GM18907 (cell line): Measurements from ENCODE around the gene TMEM204.

Experiments used
- ATAC-seq: cut with Tn5 transposase; IDR thresholded peaks from one replicate; pipeline ENCODE4 v1.9.1; 2021; ENCODE audit warnings: mild to moderate bottlenecking, moderate library complexity; ENCODE audit not compliant: unreplicated experiment

TMEM204 gene

DNA sequence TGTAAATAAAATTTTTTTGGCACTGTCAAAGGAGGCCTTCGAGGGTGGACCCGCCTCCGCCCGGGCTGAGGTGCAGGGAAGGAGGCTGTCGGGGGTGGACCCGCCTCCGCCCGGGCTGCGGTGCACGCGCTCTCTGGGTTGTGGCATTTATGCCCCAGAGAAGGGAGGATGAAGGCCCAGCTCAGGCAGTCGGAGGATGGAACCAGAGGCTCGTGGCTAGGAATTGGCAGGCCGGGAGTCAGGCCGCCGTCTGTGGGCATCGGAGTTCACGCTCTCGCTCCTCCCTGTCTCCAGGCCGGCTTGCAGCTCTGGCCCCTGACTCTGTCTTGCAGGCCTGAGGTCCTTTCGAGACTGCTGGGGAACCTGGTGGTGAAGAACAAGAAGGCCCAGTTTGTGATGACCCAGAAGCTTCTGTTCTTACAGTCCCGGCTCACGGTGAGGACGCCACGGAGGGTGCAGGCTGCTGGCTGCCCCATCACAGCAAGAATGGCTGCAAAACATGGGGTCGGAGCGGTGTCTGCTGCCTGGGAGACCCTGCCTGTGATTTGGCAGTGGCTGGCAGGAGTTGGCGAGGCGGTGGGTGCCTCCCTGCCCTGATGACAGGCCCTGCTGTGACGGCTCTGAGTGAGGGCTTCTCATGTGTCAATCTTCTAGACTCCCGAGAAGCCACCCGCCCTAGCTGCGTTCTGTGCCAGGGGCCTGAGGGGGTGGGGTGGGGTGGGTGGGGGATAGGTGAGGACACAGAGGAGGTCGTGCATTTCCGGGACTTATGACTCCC lies 34.4 kb upstream of the TMEM204 start:
- ATAC-seq: no peak

DNA sequence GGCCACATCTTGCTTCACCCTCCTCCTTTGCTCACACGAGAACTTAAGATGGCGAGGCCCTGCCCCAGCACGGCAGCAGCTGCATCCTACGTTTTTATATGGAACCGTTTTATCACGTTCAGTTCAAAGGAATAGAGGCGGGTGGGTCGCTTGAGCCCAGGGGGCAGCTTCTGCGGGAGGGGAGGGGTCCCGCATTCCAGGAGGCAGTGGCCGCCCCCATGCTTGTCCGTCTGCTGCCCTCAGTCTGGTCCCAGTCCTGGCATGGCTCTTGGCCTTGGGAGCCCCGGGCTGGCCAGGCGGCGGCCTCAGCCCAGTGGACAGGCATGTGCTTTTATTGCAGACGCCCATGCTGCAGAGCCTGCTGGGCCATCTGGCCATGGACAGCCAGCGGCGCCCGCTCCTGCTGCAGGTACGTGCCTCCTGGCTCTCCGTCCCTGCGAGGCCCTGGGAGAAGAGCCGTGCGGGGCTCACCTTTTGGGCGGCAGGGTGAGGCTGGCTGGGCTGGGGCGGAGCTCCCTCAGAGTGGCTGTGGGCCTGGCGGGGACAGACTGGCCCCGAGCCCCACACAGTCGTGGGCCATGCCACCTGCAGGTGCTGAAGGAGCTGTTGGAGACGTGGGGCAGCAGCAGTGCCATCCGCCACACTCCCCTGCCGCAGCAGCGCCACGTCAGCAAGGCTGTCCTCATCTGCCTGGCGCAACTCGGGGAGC lies 33.6 kb upstream of the TMEM204 start:
- ATAC-seq: no peak

DNA sequence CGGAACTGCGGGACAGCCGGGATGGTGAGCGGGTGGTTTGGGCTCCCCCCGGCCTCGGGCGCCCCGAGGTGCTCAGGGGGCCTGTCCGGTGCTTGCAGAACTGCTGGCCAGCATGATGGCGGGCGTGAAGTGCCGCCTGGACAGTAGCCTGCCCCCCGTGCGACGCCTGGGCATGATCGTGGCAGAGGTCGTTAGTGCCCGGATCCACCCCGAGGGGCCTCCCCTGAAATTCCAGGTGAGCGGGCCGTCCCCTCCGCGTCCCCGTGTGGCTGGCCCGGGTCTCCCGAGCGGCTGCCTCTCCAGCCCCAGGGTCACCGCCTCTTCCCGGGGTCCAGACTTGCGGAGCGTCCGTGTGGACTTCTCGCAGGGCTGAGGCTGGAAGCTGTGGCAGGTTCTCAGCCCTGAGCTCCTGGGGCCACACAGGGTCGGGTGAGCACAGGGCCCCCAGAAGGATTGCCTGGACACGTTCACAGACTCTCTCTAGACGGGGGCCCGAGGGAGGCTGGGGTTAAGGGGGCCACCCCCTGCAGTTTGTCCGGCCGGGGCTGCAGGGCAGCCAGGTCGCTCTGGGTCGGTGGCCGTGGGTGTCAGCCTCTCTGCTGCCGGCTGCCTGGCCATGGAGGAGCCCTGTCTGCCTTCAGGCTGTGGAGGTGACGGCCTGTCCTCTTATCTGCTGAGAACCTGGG lies 32.9 kb upstream of the TMEM204 start:
- ATAC-seq: no peak

DNA sequence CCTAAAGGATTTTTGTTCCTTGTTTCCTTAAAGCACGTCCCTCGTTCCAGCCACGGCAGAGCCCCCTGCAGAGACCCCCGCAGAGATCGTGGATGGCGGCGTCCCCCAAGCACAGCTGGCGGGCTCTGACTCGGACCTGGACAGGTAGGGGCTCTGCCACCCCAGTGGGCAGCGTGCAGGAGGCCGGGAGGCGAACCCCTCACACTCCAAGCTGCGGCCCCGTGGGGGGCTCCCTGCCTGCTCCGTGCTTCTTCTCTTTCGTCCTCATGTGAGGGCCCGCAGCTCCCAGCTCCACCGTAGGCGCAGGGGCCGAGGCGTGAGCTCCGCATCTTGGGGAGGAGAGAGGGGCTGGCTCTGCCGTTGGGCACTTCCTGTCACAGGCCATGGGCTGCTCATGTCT lies 31.8 kb upstream of the TMEM204 start:
- no peak for ATAC-seq

- ATAC-seq: no peak
Observed at GRCh38 chr16:1502092-1503004, 31.1 kb upstream of the TMEM204 start.

GRCh38 chr16:1503110-1503955 lies 30.1 kb upstream of the TMEM204 start:
- ATAC-seq: no peak

DNA sequence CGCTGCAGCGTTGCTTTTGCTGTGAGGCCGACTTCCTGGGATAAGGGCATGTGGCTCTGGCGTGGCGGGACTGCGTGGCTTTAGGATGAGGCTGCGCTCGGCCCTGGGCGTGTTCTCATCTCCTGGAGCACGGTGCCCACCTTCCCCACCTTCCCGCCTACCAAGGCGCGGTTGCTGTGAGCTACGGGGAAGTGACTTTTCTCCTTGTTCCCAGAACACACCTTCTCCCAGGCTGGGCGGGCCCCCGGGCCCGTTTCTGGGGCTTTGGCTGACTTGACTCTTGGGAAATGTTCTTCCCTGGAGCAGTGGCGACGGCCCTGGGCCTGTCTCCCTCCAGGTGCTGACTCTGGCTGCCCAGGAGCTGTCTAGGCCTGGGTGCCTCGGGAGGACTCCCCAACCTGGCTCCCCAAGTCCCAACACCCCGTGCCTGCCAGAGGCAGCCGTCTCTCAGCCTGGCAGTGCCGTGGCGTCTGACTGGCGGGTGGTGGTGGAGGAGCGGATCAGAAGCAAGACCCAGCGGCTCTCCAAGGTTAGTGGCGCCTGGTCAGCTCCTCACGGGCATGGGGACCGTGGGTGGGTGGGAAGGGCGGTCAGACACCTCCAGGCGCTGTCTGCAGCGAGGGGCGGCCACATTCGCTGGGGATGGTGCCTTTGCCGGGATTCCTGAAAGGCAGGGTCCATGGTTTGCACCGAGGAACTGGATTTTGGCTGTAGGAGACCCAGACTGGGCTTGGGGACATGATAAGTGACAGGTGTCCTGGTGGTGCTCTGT lies 28.2 kb upstream of the TMEM204 start:
- ATAC-seq: no peak

DNA sequence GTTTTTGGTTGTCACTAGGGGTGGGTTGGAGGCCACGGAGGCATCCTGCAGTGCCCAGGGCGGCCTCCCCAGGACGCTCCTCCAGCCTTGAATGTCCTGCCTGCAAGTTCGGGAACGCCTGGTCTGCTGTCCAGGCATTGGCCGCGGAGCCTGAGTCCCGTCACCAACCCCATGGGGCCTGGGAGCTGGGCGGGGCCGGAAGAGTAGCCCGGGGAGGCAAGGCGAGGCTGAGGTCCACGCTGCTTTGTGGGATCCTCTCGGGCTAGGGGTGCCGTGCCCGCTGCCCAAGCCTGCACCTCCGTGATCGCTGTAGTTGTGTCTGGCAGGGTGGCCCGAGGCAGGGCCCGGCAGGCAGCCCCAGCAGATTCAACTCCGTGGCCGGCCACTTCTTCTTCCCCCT lies 27.6 kb upstream of the TMEM204 start:
- ATAC-seq: no peak

DNA sequence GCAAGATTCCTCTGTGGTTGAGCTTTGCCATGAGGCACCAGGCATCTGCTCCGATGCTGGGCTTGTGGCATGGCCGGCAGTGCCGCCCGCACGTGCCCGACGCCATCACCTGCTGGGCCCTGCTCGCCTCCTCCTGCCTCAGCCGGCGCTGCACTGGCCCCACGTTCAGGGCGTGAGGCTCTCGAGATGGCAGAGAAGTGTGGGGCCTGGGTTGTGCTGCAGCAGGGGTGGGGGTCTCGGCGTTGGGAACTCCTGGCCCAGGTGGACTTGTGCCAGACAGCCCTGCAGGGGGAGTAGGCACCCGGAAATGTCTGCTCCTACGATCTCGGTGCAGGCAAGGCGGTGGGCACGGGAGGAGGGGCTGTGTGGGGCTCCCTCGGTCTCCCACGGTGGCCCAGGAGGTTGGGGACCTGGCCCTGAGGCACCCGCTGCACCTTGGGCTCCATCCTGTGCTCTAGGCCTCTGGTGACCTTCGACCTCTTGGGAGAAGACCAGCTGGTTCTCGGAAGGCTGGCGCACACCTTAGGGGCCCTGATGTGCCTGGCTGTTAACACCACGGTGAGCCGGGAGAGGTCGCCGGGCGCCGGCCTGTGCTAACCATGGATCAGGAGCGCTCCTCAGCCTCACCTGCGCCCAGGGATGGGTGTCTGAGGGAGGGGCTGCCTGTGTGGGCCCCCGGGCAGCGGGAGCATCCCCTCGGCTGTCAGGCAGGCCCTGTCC lies 26.8 kb upstream of the TMEM204 start:
- no peak for ATAC-seq

DNA sequence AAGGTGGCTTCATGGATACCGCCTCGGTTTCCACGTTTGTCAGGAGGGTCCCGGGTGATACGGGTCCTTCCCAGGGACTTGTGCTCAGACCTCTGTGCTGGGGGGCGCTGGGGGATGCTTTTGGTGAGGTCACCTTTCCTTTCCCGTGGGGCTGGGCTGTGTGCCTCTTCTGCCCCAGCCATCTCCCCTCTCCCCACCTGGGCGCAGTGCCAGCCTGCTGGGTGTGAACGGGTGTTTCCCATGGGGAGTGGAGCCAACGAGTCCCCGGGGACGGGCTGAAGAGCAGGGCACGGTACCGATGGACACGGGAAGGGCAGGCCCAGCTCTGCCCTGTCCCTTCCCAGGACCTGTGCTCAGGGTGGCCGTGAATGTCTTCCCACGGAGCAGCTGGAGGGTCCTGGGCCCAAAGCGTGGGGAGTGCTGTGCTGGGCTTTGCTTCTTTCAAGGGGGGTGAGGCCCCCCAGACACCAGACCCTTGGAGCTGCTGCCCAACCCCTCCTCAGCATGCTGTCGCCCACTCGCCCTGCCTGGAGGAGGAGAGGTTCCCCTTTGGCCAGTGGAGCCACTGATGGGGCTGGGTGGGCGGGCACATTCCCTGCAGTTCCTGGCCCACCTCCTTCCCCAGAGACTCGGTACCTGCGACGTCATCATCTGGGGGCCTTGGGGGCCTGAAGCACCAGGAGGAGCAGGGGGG lies 24.8 kb upstream of the TMEM204 start:
- ATAC-seq: no peak

- ATAC-seq: no peak
Observed at GRCh38 chr16:1509307-1510221, 23.9 kb upstream of the TMEM204 start.

- no peak for ATAC-seq
Observed at GRCh38 chr16:1510272-1510671, 23.2 kb upstream of the TMEM204 start.

DNA sequence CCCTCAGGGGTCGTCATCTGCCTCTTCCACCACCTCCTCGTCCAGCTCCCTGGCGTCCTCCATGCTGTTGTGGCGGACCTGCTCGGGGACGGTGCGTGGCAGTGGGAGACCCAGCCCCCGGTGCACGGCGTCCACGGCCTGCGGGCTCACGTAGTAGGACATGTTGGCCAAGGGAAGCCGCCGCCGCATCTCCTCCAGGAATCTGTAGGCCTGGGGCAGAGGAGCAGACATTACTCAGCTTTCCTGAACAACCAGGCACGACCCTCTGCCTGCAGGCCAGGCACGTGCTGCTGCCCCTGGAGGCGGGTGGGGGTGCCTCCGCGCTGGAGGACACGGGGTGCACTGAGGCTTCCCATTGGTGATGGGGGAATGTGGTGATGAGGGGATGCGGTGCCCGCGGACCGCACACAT lies 22.5 kb upstream of the TMEM204 start:
- ATAC-seq: no peak

- no peak for ATAC-seq
Observed at GRCh38 chr16:1511662-1512569, 21.6 kb upstream of the TMEM204 start.

- no peak for ATAC-seq
Observed at GRCh38 chr16:1512774-1513173, 20.7 kb upstream of the TMEM204 start.

DNA sequence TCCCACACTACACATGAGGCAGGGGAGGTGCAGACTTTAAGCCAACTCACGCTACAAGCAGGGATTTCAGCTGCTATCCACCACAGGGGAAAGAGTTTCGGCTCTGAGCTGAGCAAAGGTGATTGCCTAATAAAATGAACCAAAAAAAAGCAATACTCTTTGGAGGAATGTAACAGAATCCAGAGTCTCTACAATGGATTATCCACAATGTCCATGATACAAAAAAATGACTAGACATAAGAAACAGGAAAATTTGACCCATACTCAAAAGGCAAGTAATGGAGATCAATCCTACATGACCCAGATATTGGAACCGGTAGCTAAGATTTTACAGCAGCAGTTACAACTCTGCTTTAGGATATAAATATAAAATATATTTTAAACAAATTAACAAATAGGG lies 19.0 kb upstream of the TMEM204 start:
- no peak for ATAC-seq
